Sigmoid colon (tissue), 7 donors: Measurements from ENCODE around the gene OR6J1. TPM values are rescaled to one million over a fixed set of nuclear protein-coding genes. Genes with fewer than 3 reads are reported as not detected.

ENCODE experiments used
- DNase-seq: peaks from one replicate; pipeline ENCODE4 v3.0.0-alpha.2; 2019
- H3K27ac ChIP-seq, 4 donors: fragments of 200-600 bp; sonication (generic); one replicate each; pipeline ENCODE4 v1.5.1; 2016 to 2019; ENCODE audit warnings: mild to moderate bottlenecking in 1 of 4
- H3K27me3 ChIP-seq, 3 donors: fragments of 200-600 bp; sonication (generic); one replicate each; pipeline ENCODE4 v1.5.1; 2019; ENCODE audit warnings: mild to moderate bottlenecking in 1 of 3
- H3K36me3 ChIP-seq, 4 donors: fragments of 200-600 bp; sonication (generic); one replicate each; pipeline ENCODE4 v1.5.1; 2016 to 2019
- H3K4me1 ChIP-seq, 4 donors: fragments of 200-600 bp; sonication (generic); one replicate each; pipeline ENCODE4 v1.5.1; 2017 to 2019
- H3K4me3 ChIP-seq, 4 donors: fragments of 200-600 bp; sonication (generic); one replicate each; pipeline ENCODE4 v1.5.1; 2017 to 2019; ENCODE audit warnings: mild to moderate bottlenecking in 2 of 4, moderate library complexity in 1 of 4
- H3K9me3 ChIP-seq, 4 donors: fragments of 200-600 bp in 3 of 4; sonication (generic) in 3 of 4; one replicate each; pipeline versions ENCODE4 v1.5.1 to v1.6.1; 2013 to 2019
- EP300 ChIP-seq, 4 donors: sonication (generic); formaldehyde crosslinking; IDR thresholded peaks; one replicate each; pipeline ENCODE4 v1.6.1; 2017; ENCODE audit warnings: antibody characterized with exemption in 4 of 4
- POLR2A ChIP-seq, 2 donors: fragments of 450-650 bp; IDR thresholded peaks; one replicate each; pipeline ENCODE4 v1.6.1; 2016; ENCODE audit warnings: antibody characterized with exemption in 2 of 2, mild to moderate bottlenecking in 2 of 2, moderate library complexity in 2 of 2
- POLR2AphosphoS5 ChIP-seq, 4 donors: sonication (generic); formaldehyde crosslinking; IDR thresholded peaks; one replicate each; pipeline ENCODE4 v1.6.1; 2017; ENCODE audit warnings: antibody characterized with exemption in 4 of 4
- WGBS, 2 donors: extraction: QIAGEN DNeasy Blood & Tissue Kit; methylation state at CpG; one replicate each; pipeline ENCODE4 v1.1.7; 2013; 5-methylcytosine and 5-hydroxymethylcytosine counted together
- intact Hi-C: fragments of 100-400 bp; cut with DNase I; formaldehyde crosslinking; loops from one replicate; pipeline ENCODE4 v1.15.1; 2023
- polyA plus RNA-seq, 3 donors: library from polyadenylated mRNA; stranded (reverse); fragments of 200-250 nt; gene quantifications; one replicate each; pipeline ENCODE4 v1.2.3, GENCODE V29; 2013
- total RNA-seq, 4 donors: library from RNA; depleted of rRNA; stranded (reverse); fragments of >200 nt; gene quantifications; one replicate each; pipeline ENCODE4 v1.1.0, GENCODE V29; 2016
- TF ChIP-seq, protein P1 (sequence below), 4 experiments: fragments of 450-650 bp in 3 of 4; fragments of 200-600 bp in 1 of 4; IDR thresholded peaks; one replicate each; pipeline ENCODE4 v1.5.1; 2016 to 2019; ENCODE audit warnings: antibody characterized with exemption in 4 of 4, mild to moderate bottlenecking in 3 of 4, moderate library complexity in 2 of 4
- donor health status: healthy with polysubstance abuse.
- donor health status: Bipolar disorder and iron deficiency.
- donor health status: healthy.

Gene OR6J1
- total and polyA plus RNA-seq, 7 donors = not detected

DNA sequence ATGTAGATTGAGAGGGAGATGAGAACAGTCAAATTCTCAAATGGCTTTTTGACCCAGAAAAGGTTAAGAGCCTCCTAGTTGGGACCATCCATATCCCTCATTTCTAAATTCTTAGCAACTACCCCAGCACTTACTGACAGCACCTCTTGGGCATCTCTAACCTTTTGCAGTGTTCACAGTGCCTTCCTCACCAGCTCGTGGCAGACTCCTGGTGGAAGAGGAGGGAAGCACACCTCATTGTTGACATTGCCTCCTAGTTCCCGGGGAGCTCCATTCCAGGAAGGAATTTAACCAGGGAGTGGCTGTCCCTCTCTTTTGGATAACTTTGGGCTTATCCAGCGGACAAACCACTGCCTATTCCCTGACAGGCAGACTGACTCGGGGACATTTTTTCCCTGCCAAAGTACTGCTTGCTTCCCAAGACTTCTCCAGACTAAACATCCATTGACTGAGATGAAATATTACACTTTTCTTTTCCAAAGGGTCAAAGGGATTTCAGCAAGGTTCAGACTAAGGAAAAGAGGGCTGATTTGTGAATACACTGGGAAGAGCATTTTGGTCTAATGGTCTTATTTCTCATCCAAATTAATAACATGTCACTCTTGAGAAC lies 9.0 kb upstream of the OR6J1 start:
- intact Hi-C loops = loop anchor here (1.0 kb wide), 2 partner anchors 83 to 96 kb away; no protein-coding TSS in a partner anchor

DNA sequence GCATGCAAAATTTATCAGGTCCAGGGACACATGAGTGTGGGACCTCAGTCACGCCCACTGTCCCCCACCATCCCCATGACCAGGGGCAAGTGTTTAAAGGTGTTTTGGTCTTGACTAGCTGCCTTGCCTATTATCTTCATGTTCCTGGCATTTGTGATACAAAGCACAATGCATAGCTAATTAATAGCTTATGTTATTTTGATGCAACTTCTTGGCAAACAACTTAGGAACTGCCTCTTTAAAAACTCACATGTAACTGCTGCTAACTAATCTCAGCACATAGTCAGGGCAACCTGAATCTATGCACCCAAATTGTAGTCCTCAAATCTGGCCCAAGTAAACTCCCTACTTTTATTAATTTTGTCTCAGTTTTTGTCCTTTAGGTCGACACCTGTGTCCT lies 7.4 kb upstream of the OR6J1 start:
- H3K27ac ChIP-seq = no peak overlapping the region
- no peak overlapping the region for H3K4me3 ChIP-seq
- H3K36me3 ChIP-seq = no peaks in the 10 kb centered on the region
- 80 to 86% methylated on average over 2 of the region's 2 CpGs for whole genome bisulfite sequencing, 2 donors
- TF ChIP-seq EP300 (IDR thresholded peaks at IDR 0.05) (no peak), POLR2AphosphoS5 (IDR thresholded peaks at IDR 0.05) (no peak)
- TF ChIP-seq, protein P1, sequence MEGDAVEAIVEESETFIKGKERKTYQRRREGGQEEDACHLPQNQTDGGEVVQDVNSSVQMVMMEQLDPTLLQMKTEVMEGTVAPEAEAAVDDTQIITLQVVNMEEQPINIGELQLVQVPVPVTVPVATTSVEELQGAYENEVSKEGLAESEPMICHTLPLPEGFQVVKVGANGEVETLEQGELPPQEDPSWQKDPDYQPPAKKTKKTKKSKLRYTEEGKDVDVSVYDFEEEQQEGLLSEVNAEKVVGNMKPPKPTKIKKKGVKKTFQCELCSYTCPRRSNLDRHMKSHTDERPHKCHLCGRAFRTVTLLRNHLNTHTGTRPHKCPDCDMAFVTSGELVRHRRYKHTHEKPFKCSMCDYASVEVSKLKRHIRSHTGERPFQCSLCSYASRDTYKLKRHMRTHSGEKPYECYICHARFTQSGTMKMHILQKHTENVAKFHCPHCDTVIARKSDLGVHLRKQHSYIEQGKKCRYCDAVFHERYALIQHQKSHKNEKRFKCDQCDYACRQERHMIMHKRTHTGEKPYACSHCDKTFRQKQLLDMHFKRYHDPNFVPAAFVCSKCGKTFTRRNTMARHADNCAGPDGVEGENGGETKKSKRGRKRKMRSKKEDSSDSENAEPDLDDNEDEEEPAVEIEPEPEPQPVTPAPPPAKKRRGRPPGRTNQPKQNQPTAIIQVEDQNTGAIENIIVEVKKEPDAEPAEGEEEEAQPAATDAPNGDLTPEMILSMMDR (IDR thresholded peaks at IDR 0.05) = no peak
- intact Hi-C loops = no loop called here
- no peaks in the 10 kb centered on the region for H3K9me3 ChIP-seq
- no peak for DNase-seq
- no peaks in the 10 kb centered on the region for H3K4me1 ChIP-seq
- H3K27me3 ChIP-seq = no peaks in the 10 kb centered on the region

More for the DNA sequence above, 9.0 kb upstream of the OR6J1 start:
- Histone ChIP-seq H3K27ac (no peak overlapping the region), H3K27me3 (no peaks in the 10 kb centered on the region), H3K9me3 (no peaks in the 10 kb centered on the region), H3K4me1 (peaks cover 0 to 9% (median 4%) of the 10 kb centered on the region in 4 donors), H3K4me3 (no peak overlapping the region), H3K36me3 (no peaks in the 10 kb centered on the region)
- no peak for TF ChIP-seq POLR2A (IDR thresholded peaks at IDR 0.05)
- TF ChIP-seq, protein P1 (IDR thresholded peaks at IDR 0.05) = peak; percentile 56 to 82 (median 72)
- TF ChIP-seq EP300 (IDR thresholded peaks at IDR 0.05) = no peak
- no peak for TF ChIP-seq POLR2AphosphoS5 (IDR thresholded peaks at IDR 0.05)
- WGBS, 2 donors = 4 to 10% methylated on average over 4 of the region's 4 CpGs
- peak; percentile 72 for DNase-seq

DNA sequence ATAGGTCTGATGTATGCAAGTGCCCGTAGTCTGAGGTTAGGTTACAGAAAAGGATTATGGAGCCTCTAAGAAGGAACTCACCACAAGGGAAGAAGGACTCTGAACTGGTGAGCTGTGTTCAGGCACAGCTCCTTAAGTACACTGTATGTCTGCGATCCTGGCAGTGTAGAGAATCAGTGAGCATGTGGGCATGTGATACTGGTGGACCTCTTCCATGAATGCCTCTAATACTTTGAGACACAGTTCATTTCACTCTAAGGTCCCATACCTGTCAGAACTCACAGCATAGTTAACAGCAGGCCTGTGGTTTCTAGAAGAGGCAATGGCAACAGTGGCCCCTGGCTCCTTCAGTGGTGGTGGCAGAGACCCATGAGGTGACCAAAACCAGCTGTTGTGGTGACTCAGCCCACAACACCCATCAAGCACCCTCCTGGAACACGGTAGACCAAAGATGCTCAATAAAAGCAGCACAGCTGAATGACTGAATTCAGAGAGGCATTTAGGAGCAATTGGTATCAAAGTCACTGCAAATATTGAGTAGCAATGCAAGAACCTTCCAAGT lies 6.9 kb upstream of the OR6J1 start:
- DNase-seq = no peak
- WGBS, 2 donors = 60 to 71% methylated on average over 3 of the region's 3 CpGs
- intact Hi-C loops = no loop called here
- H3K4me1 ChIP-seq = no peaks in the 10 kb centered on the region
- H3K27ac ChIP-seq = no peak overlapping the region
- TF ChIP-seq EP300 (IDR thresholded peaks at IDR 0.05) (no peak), POLR2AphosphoS5 (IDR thresholded peaks at IDR 0.05) (no peak), POLR2A (IDR thresholded peaks at IDR 0.05) (no peak)
- TF ChIP-seq, protein P1 (IDR thresholded peaks at IDR 0.05) = no peak
- no peaks in the 10 kb centered on the region for H3K27me3 ChIP-seq
- no peak overlapping the region for H3K4me3 ChIP-seq
- H3K9me3 ChIP-seq = no peaks in the 10 kb centered on the region
- H3K36me3 ChIP-seq = no peaks in the 10 kb centered on the region

DNA sequence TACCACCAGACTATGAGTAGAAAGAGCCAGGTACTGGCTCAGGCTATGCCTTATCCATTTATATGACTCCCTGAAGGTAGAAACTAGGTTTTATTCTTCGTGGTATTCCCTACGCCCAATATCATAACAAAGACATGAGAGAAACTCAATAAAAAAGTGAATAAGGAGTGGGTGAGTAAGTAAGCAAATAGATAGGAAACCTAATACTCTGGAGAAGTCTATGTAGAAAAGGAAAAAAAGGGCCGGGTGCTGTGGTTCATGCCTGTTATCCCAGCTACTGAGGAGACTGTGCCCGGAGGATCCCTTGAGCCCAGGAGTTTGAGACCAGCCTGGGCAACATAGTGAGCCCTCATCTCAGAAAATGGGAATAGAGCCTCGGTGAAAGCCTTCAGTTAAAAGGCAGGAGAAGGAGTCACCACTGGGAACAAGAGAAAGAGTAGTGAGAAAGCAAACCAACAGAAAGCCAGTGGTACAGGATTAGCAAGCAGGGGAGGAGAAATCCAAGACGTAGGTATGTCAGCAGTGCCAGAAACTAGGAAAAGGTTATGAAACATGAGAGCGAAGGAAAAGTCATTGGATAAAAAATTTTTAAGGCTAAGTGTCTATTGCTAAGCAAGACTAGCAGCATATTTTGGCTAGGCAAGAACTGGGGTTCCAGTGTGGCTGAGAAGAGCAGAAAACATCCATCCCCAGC lies 6.0 kb upstream of the OR6J1 start:
- intact Hi-C loops = no loop called here
- no peak for TF ChIP-seq POLR2A (IDR thresholded peaks at IDR 0.05)
- TF ChIP-seq POLR2AphosphoS5 (IDR thresholded peaks at IDR 0.05) = no peak
- TF ChIP-seq, protein P1 (IDR thresholded peaks at IDR 0.05) = no peak
- no peak for TF ChIP-seq EP300 (IDR thresholded peaks at IDR 0.05)
- WGBS, 2 donors = 75 to 87% methylated on average over 7 of the region's 7 CpGs
- H3K9me3 ChIP-seq = no peaks in the 10 kb centered on the region
- no peak overlapping the region for H3K27ac ChIP-seq
- H3K4me1 ChIP-seq = no peaks in the 10 kb centered on the region
- H3K27me3 ChIP-seq = no peaks in the 10 kb centered on the region
- no peak overlapping the region for H3K4me3 ChIP-seq
- no peaks in the 10 kb centered on the region for H3K36me3 ChIP-seq
- no peak for DNase-seq
